IPS-NIHi7 (cell line): ENCODE data around the gene CDKN2AIP.

Experiments used
- DNase-seq: peaks from one replicate; pipeline ENCODE4 v3.0.0; 2012; ENCODE audit warnings: mixed read lengths; ENCODE audit errors: extremely low spot score

CDKN2AIP gene

GRCh38 chr4:183444214-183445096 lies at the start of gene CDKN2AIP:
Gene CDKN2AIP, plus strand, starts transcription at chr4:183444636. Its CDS starts 162 bp downstream, at chr4:183444798.
- DNase-seq = peak; percentile 88

- DNase-seq = no peak
Measured at GRCh38 chr4:183395395-183395794, 49.0 kb upstream of the CDKN2AIP start.

GRCh38 chr4:183396227-183396637 lies 48.2 kb upstream of the CDKN2AIP start:
- no peak for DNase-seq

- DNase-seq = no peak
Measured at GRCh38 chr4:183397741-183398297, 46.6 kb upstream of the CDKN2AIP start.

- DNase-seq = peak; percentile 88
Measured at GRCh38 chr4:183398298-183399125, 45.9 kb upstream of the CDKN2AIP start.

- DNase-seq = no peak
Measured at GRCh38 chr4:183399126-183399522, 45.3 kb upstream of the CDKN2AIP start.

GRCh38 chr4:183399616-183400015 lies 44.8 kb upstream of the CDKN2AIP start:
- DNase-seq = no peak

- no peak for DNase-seq
Measured at GRCh38 chr4:183400035-183400434, 44.4 kb upstream of the CDKN2AIP start.

- DNase-seq = no peak
Measured at GRCh38 chr4:183401473-183401872, 43.0 kb upstream of the CDKN2AIP start.

GRCh38 chr4:183402771-183403170 lies 41.7 kb upstream of the CDKN2AIP start:
- DNase-seq = no peak

- DNase-seq = no peak
Measured at GRCh38 chr4:183403486-183403885, 41.0 kb upstream of the CDKN2AIP start.

- DNase-seq = no peak
Measured at GRCh38 chr4:183403961-183404360, 40.5 kb upstream of the CDKN2AIP start.

- DNase-seq = no peak
Measured at GRCh38 chr4:183405303-183405702, 39.1 kb upstream of the CDKN2AIP start.

GRCh38 chr4:183407128-183407585 lies 37.3 kb upstream of the CDKN2AIP start:
- DNase-seq = peak; percentile 87

- no peak for DNase-seq
Measured at GRCh38 chr4:183407635-183408464, 36.6 kb upstream of the CDKN2AIP start.

- DNase-seq = no peak
Measured at GRCh38 chr4:183408796-183409195, 35.6 kb upstream of the CDKN2AIP start.

GRCh38 chr4:183409483-183409882 lies 35.0 kb upstream of the CDKN2AIP start:
- DNase-seq = no peak

- DNase-seq = no peak
Measured at GRCh38 chr4:183409934-183410333, 34.5 kb upstream of the CDKN2AIP start.

- DNase-seq = no peak
Measured at GRCh38 chr4:183411291-183411861, 33.1 kb upstream of the CDKN2AIP start.

GRCh38 chr4:183412821-183413220 lies 31.6 kb upstream of the CDKN2AIP start:
- no peak for DNase-seq
